Erythroblast (primary cell): ENCODE results near the gene THUMPD2.
"Not testable (repeated sequence)": the region's sequence is repeated elsewhere in the genome, so short reads cannot be mapped to it uniquely, and the experiment has no call there.

Source experiments
- DNase-seq, 2 experiments: peaks; one replicate each; lab custom pipeline; 2025; lab: John Stamatoyannopoulos, UW
- GATA1 ChIP-seq: IDR thresholded peaks from 2 replicates; pipeline ENCODE4 v1.6.1; 2011; ENCODE audit warnings: low read depth, mild to moderate bottlenecking, control low read depth, low read length, moderate library complexity
- POLR2A ChIP-seq: IDR thresholded peaks from 2 replicates; pipeline ENCODE4 v1.6.1; 2011; ENCODE audit warnings: mild to moderate bottlenecking, low read length

THUMPD2 gene, protein sequence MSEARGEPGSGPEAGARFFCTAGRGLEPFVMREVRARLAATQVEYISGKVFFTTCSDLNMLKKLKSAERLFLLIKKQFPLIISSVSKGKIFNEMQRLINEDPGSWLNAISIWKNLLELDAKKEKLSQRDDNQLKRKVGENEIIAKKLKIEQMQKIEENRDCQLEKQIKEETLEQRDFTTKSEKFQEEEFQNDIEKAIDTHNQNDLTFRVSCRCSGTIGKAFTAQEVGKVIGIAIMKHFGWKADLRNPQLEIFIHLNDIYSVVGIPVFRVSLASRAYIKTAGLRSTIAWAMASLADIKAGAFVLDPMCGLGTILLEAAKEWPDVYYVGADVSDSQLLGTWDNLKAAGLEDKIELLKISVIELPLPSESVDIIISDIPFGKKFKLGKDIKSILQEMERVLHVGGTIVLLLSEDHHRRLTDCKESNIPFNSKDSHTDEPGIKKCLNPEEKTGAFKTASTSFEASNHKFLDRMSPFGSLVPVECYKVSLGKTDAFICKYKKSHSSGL

DNA sequence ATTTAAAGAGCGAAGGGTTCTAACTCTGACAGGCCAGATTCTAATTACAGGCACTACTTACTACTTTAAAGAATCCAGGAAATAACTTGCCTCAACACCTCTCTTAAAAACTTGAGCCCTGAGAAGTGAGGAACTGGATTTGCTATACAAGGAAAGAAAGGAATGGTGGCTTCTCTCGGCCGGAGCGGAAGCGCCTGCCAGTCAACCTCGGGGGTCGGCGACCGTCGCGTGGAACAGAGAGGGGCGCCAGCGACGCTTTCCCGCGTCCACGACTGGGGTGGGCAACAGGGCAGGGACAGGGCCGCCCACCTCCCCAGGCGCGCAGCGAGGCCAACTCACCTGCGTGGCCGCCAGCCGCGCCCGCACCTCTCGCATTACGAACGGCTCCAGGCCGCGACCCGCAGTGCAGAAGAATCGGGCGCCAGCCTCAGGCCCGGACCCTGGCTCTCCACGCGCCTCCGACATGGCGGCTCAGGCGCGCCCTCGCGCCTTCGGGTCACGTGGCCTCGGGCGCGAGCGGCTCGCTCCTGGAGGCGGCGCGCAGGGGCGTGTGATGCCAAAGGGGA, at the start of gene THUMPD2:
Gene THUMPD2, minus strand, starts transcription at position 484 of the 566 bp plus-strand sequence. Its CDS starts 19 bp downstream, at position 465.
- DNase-seq, result peak; percentile 87
- TF ChIP-seq GATA1 (no peak), POLR2A (peak; percentile 78)

DNA sequence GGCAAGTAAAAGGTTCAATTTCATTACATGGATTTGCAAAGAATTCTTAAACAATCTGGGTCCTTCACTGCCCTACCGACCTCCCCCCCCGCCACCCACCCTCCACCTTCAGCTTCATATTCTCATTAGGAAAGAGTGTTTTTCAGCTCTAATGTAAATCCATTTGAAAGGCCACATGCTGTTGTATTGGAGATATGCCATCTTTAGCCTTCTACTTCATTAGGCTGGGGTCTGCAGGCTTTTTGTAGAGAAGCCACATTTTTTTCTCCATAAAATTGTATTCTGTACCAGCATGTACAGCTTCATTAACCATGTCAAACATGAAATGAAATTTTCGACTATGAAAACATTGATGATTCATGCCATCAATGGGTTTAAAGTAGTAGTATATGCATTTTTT, 42.8 kb upstream of the THUMPD2 start:
- TF ChIP-seq POLR2A (no peak), GATA1 (no peak)
- DNase-seq, result no peak

DNA sequence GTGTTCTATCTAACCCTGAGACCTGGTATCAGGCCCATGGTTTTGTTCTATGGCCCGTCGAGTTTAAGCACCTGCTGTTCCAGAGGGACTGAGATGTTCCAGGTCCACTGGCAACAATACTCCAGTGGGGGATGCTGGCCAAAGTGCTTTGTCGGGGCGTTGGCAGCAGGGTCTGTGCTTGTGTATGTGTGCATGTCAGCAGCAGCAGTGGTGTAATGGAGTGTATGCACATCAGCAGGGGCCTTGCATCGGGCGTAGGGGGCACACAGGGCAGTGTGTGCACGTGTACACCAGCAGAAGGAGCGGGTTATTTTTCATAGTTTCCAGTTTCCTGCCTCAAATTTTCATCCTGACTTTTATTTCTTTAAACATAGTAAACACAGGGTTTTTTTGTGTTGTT, 37.8 kb upstream of the THUMPD2 start:
- TF ChIP-seq GATA1 (no peak), POLR2A (no peak)
- DNase-seq, result no peak

GRCh38 chr2:39816428-39816827, 37.4 kb upstream of the THUMPD2 start:
- DNase-seq, result no peak
- TF ChIP-seq GATA1, result no peak
- no peak for TF ChIP-seq POLR2A

DNA sequence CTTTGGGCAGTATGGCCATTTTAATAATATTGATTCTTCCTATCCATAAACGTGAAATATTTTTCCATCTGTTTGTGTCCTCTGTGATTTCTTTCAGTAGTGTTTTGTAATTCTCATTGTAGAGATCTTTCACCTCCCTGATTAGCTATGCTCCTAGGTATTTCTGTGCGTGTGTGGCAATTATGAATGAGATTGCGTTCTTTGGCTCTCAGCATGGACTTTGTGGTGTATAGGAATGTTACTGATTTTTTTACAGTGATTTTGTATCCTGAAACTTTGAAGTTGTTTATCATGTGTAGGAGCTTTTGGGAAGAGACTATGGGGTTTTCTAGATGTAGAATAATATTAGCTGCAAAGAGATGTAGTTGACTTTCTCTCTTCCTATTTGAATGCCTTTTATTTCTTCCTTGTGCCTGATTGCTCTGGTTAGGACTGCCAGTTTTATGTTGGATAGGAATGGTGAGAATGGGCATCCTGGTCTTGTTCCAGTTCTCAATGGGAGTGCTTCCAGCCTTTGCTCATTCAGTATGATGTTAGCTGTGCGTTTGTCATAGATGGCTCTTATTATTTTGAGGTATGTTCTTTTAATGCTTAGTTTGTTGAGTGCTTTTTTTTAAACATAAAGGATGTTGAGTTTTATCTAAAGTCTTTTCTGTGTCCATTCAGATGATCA, 27.0 kb upstream of the THUMPD2 start:
- TF ChIP-seq GATA1 (no peak), POLR2A (no peak)
- no peak for DNase-seq

DNA sequence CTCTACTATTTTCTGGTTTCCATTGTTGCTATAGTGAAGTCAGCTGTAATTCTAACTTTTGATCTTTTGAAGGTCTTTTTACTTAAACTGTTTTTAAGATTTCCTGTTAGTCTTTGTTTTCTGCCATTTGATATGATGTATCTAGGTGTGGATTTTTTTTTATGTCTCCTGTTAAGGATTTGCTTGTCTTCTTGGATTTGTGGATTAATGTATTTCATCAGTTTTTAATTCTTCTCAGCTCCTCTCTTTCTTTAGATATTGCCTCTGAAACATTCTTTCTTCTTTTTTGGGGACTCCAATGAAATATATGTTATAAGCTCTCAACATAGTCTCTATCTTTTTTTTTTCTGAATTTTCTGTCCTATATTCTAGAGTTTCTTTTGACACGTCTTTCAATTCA, 24.8 kb upstream of the THUMPD2 start:
- no peak for DNase-seq
- TF ChIP-seq GATA1, result no peak
- TF ChIP-seq POLR2A, result no peak

GRCh38 chr2:39800752-39801151, 21.7 kb upstream of the THUMPD2 start:
- DNase-seq, result no peak
- no peak for TF ChIP-seq POLR2A
- TF ChIP-seq GATA1, result no peak

GRCh38 chr2:39796134-39796533, 17.1 kb upstream of the THUMPD2 start:
- DNase-seq, result peak in 1 of 2 experiments; percentile 51
- TF ChIP-seq POLR2A (no peak), GATA1 (no peak)

DNA sequence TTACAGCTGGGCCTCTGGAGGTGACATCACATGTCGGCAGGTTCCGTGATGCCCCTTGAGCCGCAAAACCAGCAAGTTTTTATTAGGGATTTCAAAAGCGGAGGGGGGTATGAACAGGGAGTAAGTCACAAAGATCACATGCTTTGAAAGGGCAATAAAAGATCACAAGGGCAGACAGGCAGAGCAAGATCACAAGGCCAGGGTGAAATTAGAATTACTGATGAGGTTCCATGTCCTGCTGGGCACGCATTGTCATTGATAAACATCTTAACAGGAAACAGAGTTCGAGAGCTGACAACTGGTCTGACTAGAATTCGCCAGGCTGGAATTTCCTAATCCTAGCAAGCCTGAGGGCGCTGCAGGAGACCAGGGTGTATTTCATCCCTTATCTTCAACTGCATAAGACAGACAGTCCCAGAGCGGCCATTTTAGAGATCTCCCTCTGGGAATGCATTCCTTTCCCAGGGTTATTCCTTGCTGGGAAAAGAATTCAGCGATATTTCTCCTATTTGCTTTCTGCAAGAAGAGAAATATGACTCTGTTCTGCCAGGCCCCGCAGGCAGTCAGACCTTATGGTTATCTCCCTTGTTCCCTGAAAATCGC, 11.3 kb upstream of the THUMPD2 start:
- not testable (repeated sequence) for DNase-seq

GRCh38 chr2:39787950-39788349, 8.9 kb upstream of the THUMPD2 start:
- no peak for DNase-seq
- TF ChIP-seq GATA1, result no peak
- no peak for TF ChIP-seq POLR2A

- no peak for TF ChIP-seq GATA1
- no peak for TF ChIP-seq POLR2A
- DNase-seq, result no peak
Observed at GRCh38 chr2:39786761-39787522, 7.9 kb upstream of the THUMPD2 start.

GRCh38 chr2:39782591-39782990, 3.5 kb upstream of the THUMPD2 start:
- TF ChIP-seq POLR2A, result no peak
- no peak for TF ChIP-seq GATA1
- DNase-seq, result peak in 1 of 2 experiments; percentile 7

DNA sequence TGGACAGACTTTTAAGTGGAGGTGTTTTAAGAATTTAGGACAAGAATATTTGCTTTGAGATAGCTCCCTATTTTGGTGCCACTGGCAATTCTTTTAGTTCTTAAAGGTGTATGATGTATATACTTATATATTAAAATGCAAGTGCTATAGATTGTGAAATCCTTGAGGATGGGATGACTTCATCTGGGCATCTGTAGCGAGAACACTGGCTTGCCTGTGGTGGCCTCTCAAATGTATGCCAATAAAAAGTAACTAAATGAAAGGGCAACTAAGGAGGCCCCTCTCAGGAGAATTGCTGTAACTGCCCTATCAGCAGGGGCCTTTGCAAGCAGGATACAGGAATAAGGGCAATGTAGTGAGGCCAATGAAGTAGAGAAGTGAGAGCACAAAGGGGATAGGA, 2.6 kb upstream of the THUMPD2 start:
- no peak for TF ChIP-seq GATA1
- TF ChIP-seq POLR2A, result no peak
- DNase-seq, result peak; percentile 11 to 19
